Smooth muscle cell (in vitro differentiated cells): ENCODE measurements around the gene ELK3. TPM values are rescaled to one million over a fixed set of nuclear protein-coding genes. Genes with fewer than 3 reads are reported as not detected.

Experiments
- DNase-seq: peaks from one replicate; lab custom pipeline; 2025; ENCODE audit not compliant: unreplicated experiment; lab: John Stamatoyannopoulos, UW
- H2AFZ ChIP-seq: fragments of 200-600 bp; sonication (generic); 2 replicates; pipeline ENCODE4 v1.6.0; 2016; ENCODE audit warnings: antibody characterized with exemption, low read depth, mild to moderate bottlenecking
- H3F3A ChIP-seq: fragments of 200-600 bp; sonication (generic); 2 replicates; pipeline ENCODE4 v1.6.0; 2017; ENCODE audit warnings: antibody characterized with exemption, low read depth
- H3K27ac ChIP-seq: fragments of 200-600 bp; sonication (generic); 2 replicates; pipeline ENCODE4 v1.5.1; 2016; ENCODE audit warnings: low read depth, mild to moderate bottlenecking
- H3K27me3 ChIP-seq: fragments of 200-600 bp; sonication (generic); 2 replicates; pipeline ENCODE4 v1.6.1; 2016; ENCODE audit warnings: low read depth, mild to moderate bottlenecking
- H3K36me3 ChIP-seq: fragments of 200-600 bp; sonication (generic); 2 replicates; pipeline ENCODE4 v1.5.1; 2016; ENCODE audit warnings: low read depth
- H3K4me1 ChIP-seq: fragments of 200-600 bp; sonication (generic); 2 replicates; pipeline ENCODE4 v1.5.1; 2016; ENCODE audit warnings: low read depth
- H3K4me2 ChIP-seq: fragments of 200-600 bp; sonication (generic); 2 replicates; pipeline ENCODE4 v1.6.0; 2016; ENCODE audit warnings: mild to moderate bottlenecking
- H3K4me3 ChIP-seq: fragments of 200-600 bp; sonication (generic); 2 replicates; pipeline ENCODE4 v1.5.1; 2016; ENCODE audit warnings: mild to moderate bottlenecking
- H3K79me2 ChIP-seq: fragments of 200-600 bp; sonication (generic); 2 replicates; pipeline ENCODE4 v1.6.0; 2016; ENCODE audit warnings: low read depth, mild to moderate bottlenecking
- H3K9ac ChIP-seq: fragments of 200-600 bp; sonication (generic); 2 replicates; pipeline ENCODE4 v1.6.0; 2016; ENCODE audit warnings: low read depth
- H3K9me3 ChIP-seq: fragments of 200-600 bp; sonication (generic); replicated peaks from 2 replicates; pipeline ENCODE4 v1.5.1; 2016; ENCODE audit warnings: low read depth
- H4K20me1 ChIP-seq: fragments of 200-600 bp; sonication (generic); 2 replicates; pipeline ENCODE4 v1.6.0; 2016; ENCODE audit warnings: low read depth
- CTCF ChIP-seq: fragments of 200-600 bp; sonication (generic); IDR thresholded peaks from 2 replicates; pipeline ENCODE4 v1.5.1; 2017; ENCODE audit warnings: borderline replicate concordance, mild to moderate bottlenecking, antibody characterized with exemption; ENCODE audit not compliant: insufficient read depth, poor library complexity, severe bottlenecking
- WGBS: methylation state at CpG from one replicate; pipeline ENCODE4 v1.1.7; 2016; ENCODE audit warnings: low lambda C conversion rate; 5-methylcytosine and 5-hydroxymethylcytosine counted together
- polyA plus RNA-seq: library from polyadenylated mRNA; unstranded; fragments of >200 nt; fragmentation: Nextera tagmentation; extraction: Ambion mirVana; gene quantifications from 2 replicates; pipeline ENCODE4 v1.2.1, GENCODE V29; 2016
- total RNA-seq: library from RNA; depleted of rRNA; stranded (reverse); fragments of >200 nt; gene quantifications from 2 replicates; pipeline ENCODE4 v1.2.3, GENCODE V29; 2014

ELK3 gene
- total and polyA plus RNA-seq, 2 experiments from 2014 or later: 43.1 to 44.3 TPM

- Histone ChIP-seq H2AFZ (no peak overlapping the region), H3K4me3 (no peak overlapping the region), H3F3A (peaks cover 25% of the 10 kb centered on the region), H3K79me2 (peaks cover 11% of the 10 kb centered on the region), H3K9ac (no peak overlapping the region), H3K36me3 (peaks cover 11% of the 10 kb centered on the region), H3K4me1 (peaks cover 6% of the 10 kb centered on the region), H3K9me3 (no peaks in the 10 kb centered on the region), H3K27ac (no peak overlapping the region), H4K20me1 (peaks cover 86% of the 10 kb centered on the region), H3K4me2 (no peak overlapping the region), H3K27me3 (no peaks in the 10 kb centered on the region)
- DNase-seq: no peak
- no peak for TF ChIP-seq CTCF
- 68% methylated on average over 11 of the region's 11 CpGs for WGBS
These were observed 69.3 kb downstream of the ELK3 start for GRCh38 chr12:96263449-96263902.

- no peak overlapping the region for H2AFZ ChIP-seq
- no peak overlapping the region for H3K9ac ChIP-seq
- no peaks in the 10 kb centered on the region for H3K27me3 ChIP-seq
- no peak for DNase-seq
- no peak for TF ChIP-seq CTCF
- peaks cover 73% of the 10 kb centered on the region for H4K20me1 ChIP-seq
- no peak overlapping the region for H3K4me2 ChIP-seq
- H3K79me2 ChIP-seq: peaks cover 3% of the 10 kb centered on the region
- peaks cover 17% of the 10 kb centered on the region for H3K36me3 ChIP-seq
- no peaks in the 10 kb centered on the region for H3K9me3 ChIP-seq
- H3K4me3 ChIP-seq: no peak overlapping the region
- H3F3A ChIP-seq: peaks cover 22% of the 10 kb centered on the region
- WGBS: 96% methylated on average over 2 of the region's 2 CpGs
- no peaks in the 10 kb centered on the region for H3K4me1 ChIP-seq
- H3K27ac ChIP-seq: no peak overlapping the region
These were observed 71.2 kb downstream of the ELK3 start for GRCh38 chr12:96265400-96265799.

GRCh38 chr12:96265836-96266235, 71.7 kb downstream of the ELK3 start:
- H3K9ac ChIP-seq: no peak overlapping the region

More at GRCh38 chr12:96265836-96266235, 71.7 kb downstream of the ELK3 start:
- H3K36me3 ChIP-seq: peaks cover 15% of the 10 kb centered on the region
- H3K79me2 ChIP-seq: peaks cover 3% of the 10 kb centered on the region
- no peak for DNase-seq
- H4K20me1 ChIP-seq: peaks cover 69% of the 10 kb centered on the region
- H3K9me3 ChIP-seq: no peaks in the 10 kb centered on the region
- no peaks in the 10 kb centered on the region for H3K4me1 ChIP-seq
- no peaks in the 10 kb centered on the region for H3K27me3 ChIP-seq
- H2AFZ ChIP-seq: no peak overlapping the region
- peaks cover 18% of the 10 kb centered on the region for H3F3A ChIP-seq
- no peak for TF ChIP-seq CTCF
- no peak overlapping the region for H3K4me3 ChIP-seq
- WGBS: 98% methylated on average over 1 of the region's 1 CpG
- H3K4me2 ChIP-seq: no peak overlapping the region
- H3K27ac ChIP-seq: no peak overlapping the region
